ENCODE measurements around the gene CDHR1. TPM values are rescaled to one million over a fixed set of nuclear protein-coding genes. Genes with fewer than 3 reads are reported as not detected.

Gene CDHR1
- total RNA-seq, 1 experiment from 2014 or later = 6.6 TPM

- no peak for TF ChIP-seq CTCF (conservative IDR thresholded peaks at IDR 0.05)
- no peaks in the 10 kb centered on the region for H4K20me1 ChIP-seq (ENCODE audit: control insufficient read depth, insufficient read depth, insufficient read length)
- H3K9ac ChIP-seq (ENCODE audit: extremely low read depth, insufficient read length, low read length) = no peak overlapping the region
- no peak overlapping the region for H2BK120ac ChIP-seq (ENCODE audit: low read depth, low read length, poor library complexity, severe bottlenecking)
- H3K23me2 ChIP-seq (ENCODE audit: insufficient read length, low read depth, low read length, poor library complexity, severe bottlenecking) = no peaks in the 10 kb centered on the region
- Mint-ChIP-seq H3K9me3 (no peaks in the 10 kb centered on the region), H3K27ac (no peak overlapping the region), H3K4me1 (peaks cover 53 to 56% of the 10 kb centered on the region in 2 experiments), H3K36me3 (ENCODE audit: insufficient read depth in 1 of 3, low read depth in 3 of 3) (peaks cover 8 to 23% (median 21%) of the 10 kb centered on the region in 3 experiments; a peak in 6 of 7 replicates), H3K4me3 (no peak overlapping the region), H3K27me3 (ENCODE audit: low read depth) (no peaks in the 10 kb centered on the region)
- H3K18ac ChIP-seq (ENCODE audit: insufficient read length, low read depth, low read length) = no peak overlapping the region
- H3T11ph ChIP-seq (ENCODE audit: low read length) = no peak overlapping the region
- H3K9me3 ChIP-seq (ENCODE audit: control insufficient read depth, low read depth, low read length) = no peaks in the 10 kb centered on the region
- no peak overlapping the region for H2BK5ac ChIP-seq (ENCODE audit: insufficient read length, low read length)
- no peak overlapping the region for H2AK5ac ChIP-seq (ENCODE audit: insufficient read length, low read length)
- no peak overlapping the region for H2BK20ac ChIP-seq (ENCODE audit: low read depth, low read length, poor library complexity, severe bottlenecking)
- H2BK15ac ChIP-seq (ENCODE audit: low read depth, low read length) = no peak overlapping the region
- H3K56ac ChIP-seq (ENCODE audit: insufficient read length, low read depth, low read length) = no peak overlapping the region
- no peak for DNase-seq
- H3K4me1 ChIP-seq (ENCODE audit: insufficient read depth, low read length) = peaks cover 12% of the 10 kb centered on the region; the same call in 1 of the 2 replicates
- H3K14ac ChIP-seq (ENCODE audit: insufficient read depth, low read length) = no peak overlapping the region
- H3K79me1 ChIP-seq (ENCODE audit: insufficient read depth, low read depth, low read length, poor library complexity, severe bottlenecking) = no peaks in the 10 kb centered on the region
- no peak overlapping the region for H3K4ac ChIP-seq (ENCODE audit: low read depth, low read length)
- H2AFZ ChIP-seq (ENCODE audit: low read length) = no peak overlapping the region
- H3K4me2 ChIP-seq (ENCODE audit: insufficient read depth, insufficient read length, low read length) = no peak overlapping the region
- H3K27ac ChIP-seq (ENCODE audit: insufficient read length, low read depth, low read length) = no peak overlapping the region
- H4K5ac ChIP-seq (ENCODE audit: insufficient read length, low read depth, low read length) = no peak overlapping the region
- no peak overlapping the region for H2BK12ac ChIP-seq (ENCODE audit: insufficient read length, low read depth, low read length)
- H3K27me3 ChIP-seq (ENCODE audit: insufficient read depth, low read length) = no peaks in the 10 kb centered on the region
- WGBS (ENCODE audit: extremely low coverage, insufficient read length, low lambda C conversion rate) = no CpG with 5 or more reads among the region's 2 CpGs
- no peaks in the 10 kb centered on the region for H3K79me2 ChIP-seq (ENCODE audit: insufficient read depth, low read length)
- H3K23ac ChIP-seq (ENCODE audit: insufficient read length, low read depth, low read length) = no peak overlapping the region
- no peak overlapping the region for H4K8ac ChIP-seq (replicated peaks; ENCODE audit: insufficient read length, low read depth, low read length)
- no peak overlapping the region for H4K91ac ChIP-seq (ENCODE audit: insufficient read length, low read depth, low read length)
Measured at GRCh38 chr10:84158061-84158460, 36.3 kb upstream of the CDHR1 start.

Data from H9 (cell line).